Activated CD8-positive, alpha-beta T cell treated with anti-CD3 and anti-CD28 coated beads for 36 hours (primary cell): ENCODE measurements around the gene SIRPB1. TPM values are rescaled to one million over a fixed set of nuclear protein-coding genes. Genes with fewer than 3 reads are reported as not detected.
"Not testable (repeated sequence)": the region's sequence is repeated elsewhere in the genome, so short reads cannot be mapped to it uniquely, and the experiment has no call there.

ENCODE experiments used
- ATAC-seq: fragments of 200-7000 bp; cut with Tn5 transposase; one replicate; pipeline ENCODE4 v1.10.0; 2021; ENCODE audit warnings: mild to moderate bottlenecking, moderate library complexity
- CTCF ChIA-PET: fragments of 350-600 bp; sonication (Branson Sonifier 250); formaldehyde crosslinking; loops from one replicate; lab custom pipeline; 2021; ENCODE audit warnings: antibody characterized with exemption; lab: Charles Lee
- POLR2A ChIA-PET: fragments of 350-600 bp; sonication (Branson Sonifier 250); formaldehyde crosslinking; loops from one replicate; lab custom pipeline; 2021; ENCODE audit warnings: antibody characterized with exemption; lab: Charles Lee
- DNase-seq: peaks from one replicate; pipeline ENCODE4 v3.0.0-alpha.2; 2020
- H3K27ac Mint-ChIP-seq: one replicate; pipeline ENCODE4 v1.8.0; 2021; ENCODE audit warnings: mild to moderate bottlenecking, mixed read lengths
- H3K27me3 Mint-ChIP-seq: one replicate; pipeline ENCODE4 v1.8.0; 2021; ENCODE audit warnings: mixed read lengths
- H3K36me3 Mint-ChIP-seq: one replicate; pipeline ENCODE4 v1.8.0; 2021; ENCODE audit warnings: low read depth, mixed read lengths
- H3K4me1 Mint-ChIP-seq: one replicate; pipeline ENCODE4 v1.8.0; 2021; ENCODE audit warnings: low read depth, mixed read lengths
- H3K4me3 Mint-ChIP-seq: one replicate; pipeline ENCODE4 v1.8.0; 2021; ENCODE audit warnings: mild to moderate bottlenecking, moderate library complexity, mixed read lengths
- H3K9me3 Mint-ChIP-seq: one replicate; pipeline ENCODE4 v1.8.0; 2021; ENCODE audit warnings: mixed read lengths
- CTCF ChIP-seq: fragments of 200-600 bp; IDR thresholded peaks from one replicate; pipeline ENCODE4 v1.8.0; 2022; ENCODE audit warnings: antibody characterized with exemption, mild to moderate bottlenecking
- intact Hi-C: fragments of 100-400 bp; cut with micrococcal nuclease; formaldehyde crosslinking; loops from one replicate; pipeline ENCODE4 v1.10.0; 2022
- total RNA-seq, 2 experiments: library from RNA; stranded (reverse); gene quantifications; one replicate each; pipeline ENCODE4 v1.2.3, GENCODE V29; 2021

Gene SIRPB1
- total RNA-seq, 2 experiments from 2014 or later = 0.83 to 0.92 TPM

- Mint-ChIP-seq H3K27ac (peak overlapping the region; percentile 95), H3K9me3 (peaks cover 1% of the 10 kb centered on the region), H3K36me3 (peaks cover 65% of the 10 kb centered on the region), H3K4me3 (no peak overlapping the region), H3K4me1 (peaks cover 70% of the 10 kb centered on the region), H3K27me3 (no peaks in the 10 kb centered on the region)
- no peak for TF ChIP-seq CTCF
- POLR2A ChIA-PET = interaction anchor here (0.8 to 1.6 kb wide), 4 partner anchors 10 to 27 kb away, joined by 3 to 5 read pairs (median 4); partner anchors contain the start of gene SIRPG
- CTCF ChIA-PET = interaction anchor here (1.6 to 1.7 kb wide), 2 partner anchors 15 to 87 kb away, joined by 4 to 5 read pairs; no protein-coding TSS in a partner anchor
- peak; percentile 79 for ATAC-seq
- peak; percentile 64 for DNase-seq
- intact Hi-C loops = no loop called here
These were observed 27.2 kb upstream of the SIRPB1 start for GRCh38 chr20:1646975-1647431.

GRCh38 chr20:1644101-1644962 lies 24.5 kb upstream of the SIRPB1 start:
- Mint-ChIP-seq H3K9me3 (peaks cover 4% of the 10 kb centered on the region), H3K27me3 (no peaks in the 10 kb centered on the region), H3K4me1 (peaks cover 54% of the 10 kb centered on the region), H3K27ac (peak overlapping the region; percentile 52), H3K4me3 (no peak overlapping the region), H3K36me3 (peaks cover 49% of the 10 kb centered on the region)
- DNase-seq (no peak), ATAC-seq (no peak)
- intact Hi-C loops = no loop called here
- ChIA-PET CTCF (interaction anchor here (1.2 kb wide), 1 partner anchor 89 kb away, joined by 3 read pairs; no protein-coding TSS in a partner anchor), POLR2A (interaction anchor here (1.0 kb wide), 1 partner anchor 17 kb away, joined by 3 read pairs; no protein-coding TSS in a partner anchor)
- no peak for TF ChIP-seq CTCF

GRCh38 chr20:1638643-1639042 lies 18.8 kb upstream of the SIRPB1 start:
- DNase-seq, H3K4me3 Mint-ChIP-seq, POLR2A ChIA-PET, intact Hi-C loops, ATAC-seq, H3K27me3 Mint-ChIP-seq, H3K27ac Mint-ChIP-seq, H3K9me3 Mint-ChIP-seq: not testable (repeated sequence)
- peaks cover 44% of the 10 kb centered on the region for H3K4me1 Mint-ChIP-seq
- CTCF ChIA-PET = interaction anchor here (1.0 kb wide), 1 partner anchor 138 kb away, joined by 4 read pairs; no protein-coding TSS in a partner anchor
- H3K36me3 Mint-ChIP-seq = peaks cover 41% of the 10 kb centered on the region

- Mint-ChIP-seq H3K27ac (no peak overlapping the region), H3K4me3 (no peak overlapping the region), H3K4me1 (peaks cover 52% of the 10 kb centered on the region), H3K27me3 (no peaks in the 10 kb centered on the region), H3K9me3 (peaks cover 7% of the 10 kb centered on the region), H3K36me3 (peaks cover 48% of the 10 kb centered on the region)
- POLR2A ChIA-PET = no interaction called here
- CTCF ChIA-PET = interaction anchor here (1.0 kb wide), 1 partner anchor 139 kb away, joined by 4 read pairs; no protein-coding TSS in a partner anchor
- intact Hi-C loops = no loop called here
- no peak for DNase-seq
- ATAC-seq = no peak
- no peak for TF ChIP-seq CTCF
These were observed 17.9 kb upstream of the SIRPB1 start for GRCh38 chr20:1637755-1638154.

GRCh38 chr20:1637226-1637625 lies 17.4 kb upstream of the SIRPB1 start:
- CTCF ChIA-PET = no interaction called here
- no peak overlapping the region for H3K4me3 Mint-ChIP-seq
- H3K36me3 Mint-ChIP-seq = peaks cover 53% of the 10 kb centered on the region
- ATAC-seq (no peak), DNase-seq (no peak)
- TF ChIP-seq CTCF = no peak
- H3K27me3 Mint-ChIP-seq = no peaks in the 10 kb centered on the region
- peaks cover 57% of the 10 kb centered on the region for H3K4me1 Mint-ChIP-seq
- POLR2A ChIA-PET = interaction anchor here (0.8 kb wide), 1 partner anchor 13 kb away, joined by 3 read pairs; no protein-coding TSS in a partner anchor
- H3K27ac Mint-ChIP-seq = peak overlapping the region; percentile 18
- intact Hi-C loops = no loop called here
- H3K9me3 Mint-ChIP-seq = peaks cover 7% of the 10 kb centered on the region
